Activated naive CD8-positive, alpha-beta T cell treated with anti-CD3 and anti-CD28 coated beads, Interleukin-2, amount 10 ng/mL, durations not matched to agents 7 days and 5 days (primary cell): ENCODE results near the gene MACROD2. TPM values are rescaled to one million over a fixed set of nuclear protein-coding genes. Genes with fewer than 3 reads are reported as not detected.
"Not testable (repeated sequence)": the region's sequence is repeated elsewhere in the genome, so short reads cannot be mapped to it uniquely, and the experiment has no call there.

Source experiments
- ATAC-seq: fragments of 150-1000 bp; cut with Tn5 transposase; one replicate; pipeline ENCODE4 v1.10.0; 2021; ENCODE audit warnings: low read depth, moderate library complexity
- POLR2A ChIA-PET: fragments of 350-600 bp; sonication (Branson Sonifier 250); formaldehyde crosslinking; loops from one replicate; lab custom pipeline; 2021; ENCODE audit warnings: antibody characterized with exemption; lab: Charles Lee
- DNase-seq: peaks from one replicate; pipeline ENCODE4 v3.0.0; 2021
- H3K27ac Mint-ChIP-seq: one replicate; pipeline ENCODE4 v1.8.0; 2022; ENCODE audit warnings: mild to moderate bottlenecking, mixed read lengths
- H3K27me3 Mint-ChIP-seq: one replicate; pipeline ENCODE4 v1.8.0; 2022; ENCODE audit warnings: mild to moderate bottlenecking, moderate library complexity, mixed read lengths
- H3K36me3 Mint-ChIP-seq: one replicate; pipeline ENCODE4 v1.8.0; 2021; ENCODE audit warnings: mild to moderate bottlenecking, mixed read lengths
- H3K4me1 Mint-ChIP-seq: one replicate; pipeline ENCODE4 v1.8.0; 2021; ENCODE audit warnings: mixed read lengths
- H3K4me3 Mint-ChIP-seq: one replicate; pipeline ENCODE4 v1.8.0; 2022; ENCODE audit warnings: mild to moderate bottlenecking, moderate library complexity, mixed read lengths
- H3K9me3 Mint-ChIP-seq: one replicate; pipeline ENCODE4 v1.8.0; 2021; ENCODE audit warnings: mixed read lengths
- total RNA-seq, 2 experiments: library from RNA; stranded (reverse); gene quantifications; one replicate each; pipeline ENCODE4 v1.2.3, GENCODE V29; 2021

Gene MACROD2
- total RNA-seq, 2 experiments from 2014 or later: not detected

GRCh38 chr20:14963262-14963663, 967.9 kb downstream of the MACROD2 start:
- Mint-ChIP-seq H3K36me3 (no peaks in the 10 kb centered on the region), H3K4me3 (no peak overlapping the region), H3K4me1 (no peaks in the 10 kb centered on the region), H3K27ac (no peak overlapping the region), H3K9me3 (peaks cover 2% of the 10 kb centered on the region), H3K27me3 (no peaks in the 10 kb centered on the region)
- ATAC-seq (no peak), DNase-seq (no peak)
- POLR2A ChIA-PET: no interaction called here

- H3K9me3 Mint-ChIP-seq: peaks cover 2% of the 10 kb centered on the region
- POLR2A ChIA-PET: no interaction called here
- ATAC-seq: no peak
Measured at GRCh38 chr20:14966203-14966602, 970.9 kb downstream of the MACROD2 start.

GRCh38 chr20:14966808-14967207, 971.5 kb downstream of the MACROD2 start:
- Mint-ChIP-seq H3K9me3 (peaks cover 2% of the 10 kb centered on the region), H3K4me3 (no peak overlapping the region), H3K36me3 (no peaks in the 10 kb centered on the region), H3K4me1 (no peaks in the 10 kb centered on the region), H3K27me3 (no peaks in the 10 kb centered on the region), H3K27ac (no peak overlapping the region)
- ATAC-seq (no peak), DNase-seq (no peak)
- POLR2A ChIA-PET: no interaction called here

More at GRCh38 chr20:14966203-14966602, 970.9 kb downstream of the MACROD2 start:
- H3K4me3 Mint-ChIP-seq: no peak overlapping the region
- H3K27ac Mint-ChIP-seq: no peak overlapping the region
- H3K27me3 Mint-ChIP-seq: no peaks in the 10 kb centered on the region
- no peak for DNase-seq
- H3K36me3 Mint-ChIP-seq: no peaks in the 10 kb centered on the region
- no peaks in the 10 kb centered on the region for H3K4me1 Mint-ChIP-seq

GRCh38 chr20:14972256-14972655, 976.9 kb downstream of the MACROD2 start:
- Mint-ChIP-seq H3K27ac (no peak overlapping the region), H3K36me3 (no peaks in the 10 kb centered on the region), H3K27me3 (no peaks in the 10 kb centered on the region), H3K9me3 (peaks cover 3% of the 10 kb centered on the region), H3K4me1 (no peaks in the 10 kb centered on the region), H3K4me3 (no peak overlapping the region)
- DNase-seq: no peak
- POLR2A ChIA-PET: no interaction called here
- ATAC-seq: no peak

- Mint-ChIP-seq H3K4me1 (no peaks in the 10 kb centered on the region), H3K4me3 (no peak overlapping the region), H3K9me3 (peaks cover 3% of the 10 kb centered on the region), H3K27me3 (no peaks in the 10 kb centered on the region), H3K27ac (no peak overlapping the region), H3K36me3 (no peaks in the 10 kb centered on the region)
- ATAC-seq (no peak), DNase-seq (no peak)
- POLR2A ChIA-PET: no interaction called here
Measured at GRCh38 chr20:14972690-14973089, 977.4 kb downstream of the MACROD2 start.

GRCh38 chr20:14979453-14979986, 984.2 kb downstream of the MACROD2 start:
- Mint-ChIP-seq H3K27ac (no peak overlapping the region), H3K9me3 (peaks cover 26% of the 10 kb centered on the region), H3K4me1 (no peaks in the 10 kb centered on the region), H3K4me3 (no peak overlapping the region), H3K27me3 (no peaks in the 10 kb centered on the region), H3K36me3 (no peaks in the 10 kb centered on the region)
- ATAC-seq (no peak), DNase-seq (no peak)
- POLR2A ChIA-PET: no interaction called here

GRCh38 chr20:14981486-14981885, 986.2 kb downstream of the MACROD2 start:
- H3K4me3 Mint-ChIP-seq, H3K36me3 Mint-ChIP-seq, DNase-seq, ATAC-seq, H3K27ac Mint-ChIP-seq, H3K4me1 Mint-ChIP-seq, H3K27me3 Mint-ChIP-seq, POLR2A ChIA-PET: not testable (repeated sequence)
- peaks cover 24% of the 10 kb centered on the region for H3K9me3 Mint-ChIP-seq

GRCh38 chr20:14982324-14982723, 987.0 kb downstream of the MACROD2 start:
- H3K36me3 Mint-ChIP-seq, H3K4me1 Mint-ChIP-seq, DNase-seq, H3K4me3 Mint-ChIP-seq, POLR2A ChIA-PET, H3K27me3 Mint-ChIP-seq, ATAC-seq, H3K27ac Mint-ChIP-seq: not testable (repeated sequence)
- peaks cover 24% of the 10 kb centered on the region for H3K9me3 Mint-ChIP-seq

GRCh38 chr20:14984305-14984704, 989.0 kb downstream of the MACROD2 start:
- no peaks in the 10 kb centered on the region for H3K27me3 Mint-ChIP-seq
- no peak overlapping the region for H3K27ac Mint-ChIP-seq
- POLR2A ChIA-PET: no interaction called here
- H3K9me3 Mint-ChIP-seq: peaks cover 24% of the 10 kb centered on the region
- ATAC-seq: no peak
- H3K4me3 Mint-ChIP-seq: no peak overlapping the region
- DNase-seq: no peak
- no peaks in the 10 kb centered on the region for H3K36me3 Mint-ChIP-seq
- no peaks in the 10 kb centered on the region for H3K4me1 Mint-ChIP-seq

- ATAC-seq: no peak
- Mint-ChIP-seq H3K27ac (no peak overlapping the region), H3K36me3 (no peaks in the 10 kb centered on the region), H3K9me3 (peaks cover 24% of the 10 kb centered on the region), H3K27me3 (no peaks in the 10 kb centered on the region), H3K4me1 (no peaks in the 10 kb centered on the region), H3K4me3 (no peak overlapping the region)
- POLR2A ChIA-PET: no interaction called here
- no peak for DNase-seq
Measured at GRCh38 chr20:14984768-14985622, 989.7 kb downstream of the MACROD2 start.

GRCh38 chr20:14986026-14986655, 990.8 kb downstream of the MACROD2 start:
- DNase-seq: no peak
- POLR2A ChIA-PET: no interaction called here
- no peaks in the 10 kb centered on the region for H3K4me1 Mint-ChIP-seq
- no peak for ATAC-seq
- H3K9me3 Mint-ChIP-seq: peaks cover 22% of the 10 kb centered on the region
- no peaks in the 10 kb centered on the region for H3K36me3 Mint-ChIP-seq
- H3K27ac Mint-ChIP-seq: no peak overlapping the region
- no peaks in the 10 kb centered on the region for H3K27me3 Mint-ChIP-seq
- no peak overlapping the region for H3K4me3 Mint-ChIP-seq

- Mint-ChIP-seq H3K27ac (no peak overlapping the region), H3K9me3 (peaks cover 17% of the 10 kb centered on the region), H3K4me1 (no peaks in the 10 kb centered on the region), H3K36me3 (no peaks in the 10 kb centered on the region), H3K27me3 (no peaks in the 10 kb centered on the region), H3K4me3 (no peak overlapping the region)
- POLR2A ChIA-PET: no interaction called here
- DNase-seq (no peak), ATAC-seq (no peak)
Measured at GRCh38 chr20:14986656-14987055, 991.3 kb downstream of the MACROD2 start.

- H3K27ac Mint-ChIP-seq: no peak overlapping the region
- no peaks in the 10 kb centered on the region for H3K27me3 Mint-ChIP-seq
- no peak for ATAC-seq
- no peak overlapping the region for H3K4me3 Mint-ChIP-seq
- no peaks in the 10 kb centered on the region for H3K9me3 Mint-ChIP-seq
- POLR2A ChIA-PET: interaction anchor here (0.6 kb wide), 1 partner anchor 296 kb away, joined by 4 read pairs; no protein-coding TSS in a partner anchor
- H3K4me1 Mint-ChIP-seq: no peaks in the 10 kb centered on the region
- DNase-seq: no peak
- H3K36me3 Mint-ChIP-seq: no peaks in the 10 kb centered on the region
Measured at GRCh38 chr20:14989535-14990290, 994.4 kb downstream of the MACROD2 start.
